OCI-LY7 (cell line): ENCODE data around the gene AGAP5. TPM values are rescaled to one million over a fixed set of nuclear protein-coding genes. Genes with fewer than 3 reads are reported as not detected.
"Not testable (repeated sequence)": the region's sequence is repeated elsewhere in the genome, so short reads cannot be mapped to it uniquely, and the experiment has no call there.

Experiments
- BruUV-seq: library from RNA; stranded (reverse); fragments of 400-500 nt; replicated peaks from 2 replicates; lab custom pipeline; 2021; lab: Mats Ljungman, UMichigan
- CTCF ChIA-PET: fragments of 300-600 bp; sonication (Branson Sonifier 250); formaldehyde crosslinking; loops from one replicate; lab custom pipeline; 2022; ENCODE audit warnings: antibody characterized with exemption; ENCODE audit not compliant: unreplicated experiment; lab: Charles Lee
- POLR2A ChIA-PET: fragments of 300-600 bp; sonication (Branson Sonifier 250); formaldehyde crosslinking; loops from one replicate; lab custom pipeline; 2022; ENCODE audit warnings: antibody characterized with exemption; lab: Charles Lee
- DNase-seq: peaks from one replicate; pipeline ENCODE4 v3.0.0-alpha.2; 2015; ENCODE audit warnings: low spot score
- H2AFZ ChIP-seq: fragments of 200-600 bp; sonication (generic), shearing (Covaris generic); 2 replicates; pipeline ENCODE4 v1.6.1; 2014; ENCODE audit warnings: mild to moderate bottlenecking, antibody characterized with exemption, low read length, moderate library complexity
- H3K27ac ChIP-seq: fragments of 200-600 bp; sonication (generic); 2 replicates; pipeline ENCODE4 v1.5.1; 2014; ENCODE audit warnings: mixed run types, low read depth, mild to moderate bottlenecking, moderate library complexity, low read length, inconsistent platforms; ENCODE audit not compliant: poor library complexity, severe bottlenecking
- H3K36me3 ChIP-seq: fragments of 200-600 bp; sonication (generic); 2 replicates; pipeline ENCODE4 v1.6.1; 2014; ENCODE audit warnings: mild to moderate bottlenecking, antibody characterized with exemption, low read length, moderate library complexity, mixed read lengths; ENCODE audit not compliant: insufficient read depth
- H3K4me1 ChIP-seq: fragments of 200-600 bp; sonication (generic); 2 replicates; pipeline ENCODE4 v1.5.1; 2014; ENCODE audit warnings: mild to moderate bottlenecking, low read length; ENCODE audit not compliant: insufficient read depth, poor library complexity, severe bottlenecking
- H3K4me2 ChIP-seq: fragments of 200-600 bp; sonication (generic); 2 replicates; pipeline ENCODE4 v1.6.1; 2014; ENCODE audit warnings: mild to moderate bottlenecking, low read length
- H3K4me3 ChIP-seq: fragments of 200-600 bp; sonication (generic); 2 replicates; pipeline ENCODE4 v1.5.1; 2014; ENCODE audit warnings: mild to moderate bottlenecking, low read depth, low read length; ENCODE audit not compliant: poor library complexity, severe bottlenecking
- H3K79me2 ChIP-seq: fragments of 200-600 bp; sonication (generic); 2 replicates; pipeline ENCODE4 v1.6.1; 2016; ENCODE audit warnings: low read depth, mild to moderate bottlenecking, low read length, moderate library complexity, mixed read lengths; ENCODE audit not compliant: insufficient read depth
- H3K9me2 ChIP-seq: fragments of 200-600 bp; sonication (generic); 2 replicates; pipeline ENCODE4 v1.6.1; 2016; ENCODE audit warnings: mild to moderate bottlenecking, low read length, mixed read lengths; ENCODE audit not compliant: insufficient read depth
- H3K9me3 ChIP-seq: fragments of 200-600 bp; sonication (generic); 2 replicates; pipeline ENCODE4 v1.6.1; 2014; ENCODE audit warnings: mild to moderate bottlenecking, mixed run types, low read length, mixed read lengths
- H4K20me1 ChIP-seq: fragments of 200-600 bp; sonication (generic); 2 replicates; pipeline ENCODE4 v1.6.1; 2014; ENCODE audit warnings: mild to moderate bottlenecking, antibody characterized with exemption, low read length, moderate library complexity, mixed read lengths; ENCODE audit not compliant: insufficient read depth
- intact Hi-C: fragments of 100-400 bp; cut with micrococcal nuclease; formaldehyde crosslinking; loops from one replicate; pipeline ENCODE4 v1.10.0; 2022; ENCODE audit not compliant: unreplicated experiment
- total RNA-seq, 2 experiments: library from RNA; depleted of rRNA in 1 of 2; stranded (reverse); fragments of >200 nt in 1 of 2; shearing (Covaris generic) in 1 of 2; gene quantifications; 2 replicates each; pipeline ENCODE4 v1.2.3, GENCODE V29; 2014 to 2022

Gene AGAP5
- total RNA-seq, 2 experiments from 2014 or later = 4.6 to 9.9 TPM

GRCh38 chr10:73695302-73695701 is 2.6 kb downstream of the AGAP5 start:
- H3K27ac ChIP-seq, H3K79me2 ChIP-seq, BruUV-seq, POLR2A ChIA-PET, H3K36me3 ChIP-seq, H3K4me2 ChIP-seq, H2AFZ ChIP-seq, H3K9me2 ChIP-seq, H3K4me3 ChIP-seq, CTCF ChIA-PET, H3K9me3 ChIP-seq, H4K20me1 ChIP-seq, H3K4me1 ChIP-seq, DNase-seq, intact Hi-C loops: not testable (repeated sequence)

GRCh38 chr10:73690755-73691154 is 7.2 kb downstream of the AGAP5 start:
- H3K36me3 ChIP-seq, H2AFZ ChIP-seq, H3K4me3 ChIP-seq, H3K9me3 ChIP-seq, H3K79me2 ChIP-seq, H4K20me1 ChIP-seq, H3K4me2 ChIP-seq, DNase-seq, H3K27ac ChIP-seq, POLR2A ChIA-PET, BruUV-seq, H3K9me2 ChIP-seq, intact Hi-C loops, CTCF ChIA-PET, H3K4me1 ChIP-seq: not testable (repeated sequence)

GRCh38 chr10:73689596-73689995 is 8.3 kb downstream of the AGAP5 start:
- DNase-seq, H3K9me2 ChIP-seq, POLR2A ChIA-PET: not testable (repeated sequence)

GRCh38 chr10:73687641-73688040 is 10.3 kb downstream of the AGAP5 start:
- intact Hi-C loops = not testable (repeated sequence)

More at GRCh38 chr10:73689596-73689995, 8.3 kb downstream of the AGAP5 start:
- H3K4me2 ChIP-seq, H3K4me3 ChIP-seq, H3K79me2 ChIP-seq, H3K27ac ChIP-seq, BruUV-seq, intact Hi-C loops, H3K9me3 ChIP-seq, H4K20me1 ChIP-seq, H2AFZ ChIP-seq, H3K4me1 ChIP-seq, H3K36me3 ChIP-seq, CTCF ChIA-PET: not testable (repeated sequence)

GRCh38 chr10:73674546-73674945 is 23.4 kb downstream of the AGAP5 start:
- H4K20me1 ChIP-seq, CTCF ChIA-PET, H3K4me1 ChIP-seq, H3K79me2 ChIP-seq, H3K4me2 ChIP-seq, H3K9me2 ChIP-seq, H2AFZ ChIP-seq, H3K4me3 ChIP-seq, POLR2A ChIA-PET, H3K27ac ChIP-seq, DNase-seq, BruUV-seq, intact Hi-C loops, H3K9me3 ChIP-seq, H3K36me3 ChIP-seq: not testable (repeated sequence)

More at GRCh38 chr10:73687641-73688040, 10.3 kb downstream of the AGAP5 start:
- H4K20me1 ChIP-seq, H3K4me2 ChIP-seq, BruUV-seq, POLR2A ChIA-PET, H3K9me2 ChIP-seq, H3K4me1 ChIP-seq, H3K27ac ChIP-seq, H3K79me2 ChIP-seq, CTCF ChIA-PET, DNase-seq, H3K9me3 ChIP-seq, H3K4me3 ChIP-seq, H2AFZ ChIP-seq, H3K36me3 ChIP-seq: not testable (repeated sequence)

- H3K79me2 ChIP-seq, H3K9me3 ChIP-seq, POLR2A ChIA-PET, H4K20me1 ChIP-seq, H3K4me1 ChIP-seq, H2AFZ ChIP-seq, H3K4me3 ChIP-seq, H3K4me2 ChIP-seq, DNase-seq, H3K9me2 ChIP-seq, CTCF ChIA-PET, H3K36me3 ChIP-seq, intact Hi-C loops, H3K27ac ChIP-seq, BruUV-seq: not testable (repeated sequence)
Observed at GRCh38 chr10:73668378-73668777, 29.5 kb downstream of the AGAP5 start.
